Endodermal cell (in vitro differentiated cells): ENCODE measurements around the gene SS18L1. TPM values are rescaled to one million over a fixed set of nuclear protein-coding genes. Genes with fewer than 3 reads are reported as not detected.
A peak's percentile ranks its signal among the peaks of the same experiment; 100 is the strongest.
"Not testable (repeated sequence)": the region's sequence is repeated elsewhere in the genome, so short reads cannot be mapped to it uniquely, and the experiment has no call there.

Experiments
- DNase-seq: peaks from one replicate; pipeline ENCODE4 v3.0.0-alpha.2; 2017
- H3K27ac ChIP-seq: 2 replicates; pipeline ENCODE4 v1.5.1; 2013; ENCODE audit warnings: mild to moderate bottlenecking, low read depth, low read length, moderate library complexity
- H3K27me3 ChIP-seq: 2 replicates; pipeline ENCODE4 v1.6.1; 2013; ENCODE audit warnings: mild to moderate bottlenecking, low read length, moderate library complexity; ENCODE audit not compliant: insufficient read depth, control insufficient read depth, poor library complexity, severe bottlenecking
- H3K36me3 ChIP-seq: 2 replicates; pipeline ENCODE4 v1.7.0; 2013; ENCODE audit warnings: mild to moderate bottlenecking, low read length, moderate library complexity; ENCODE audit not compliant: control insufficient read depth, insufficient read depth
- H3K4me1 ChIP-seq: one replicate; pipeline ENCODE4 v1.7.0; 2013; ENCODE audit warnings: low read length; ENCODE audit not compliant: control insufficient read depth, insufficient read depth
- H3K4me3 ChIP-seq: 2 replicates; pipeline ENCODE4 v1.5.1; 2013; ENCODE audit warnings: mild to moderate bottlenecking, low read length, moderate library complexity
- H3K9ac ChIP-seq: 2 replicates; pipeline ENCODE4 v1.6.1; 2013; ENCODE audit warnings: mild to moderate bottlenecking, low read length, moderate library complexity; ENCODE audit not compliant: poor library complexity, severe bottlenecking; ENCODE audit errors: extremely low read depth
- H3K9me3 ChIP-seq: 2 replicates; pipeline ENCODE4 v1.6.1; 2013; ENCODE audit warnings: mild to moderate bottlenecking, low read length, moderate library complexity; ENCODE audit not compliant: control insufficient read depth
- H3K27ac Mint-ChIP-seq: 2 replicates; pipeline ENCODE4 v1.8.0; 2020; ENCODE audit warnings: mixed read lengths
- H3K27me3 Mint-ChIP-seq: 2 replicates; pipeline ENCODE4 v1.8.0; 2021; ENCODE audit warnings: mild to moderate bottlenecking, mixed read lengths; ENCODE audit not compliant: insufficient read depth
- H3K36me3 Mint-ChIP-seq: 2 replicates; pipeline ENCODE4 v1.8.0; 2020; ENCODE audit warnings: low read depth, mixed read lengths
- H3K4me1 Mint-ChIP-seq: 2 replicates; pipeline ENCODE4 v1.8.0; 2020; ENCODE audit warnings: mixed read lengths
- H3K4me3 Mint-ChIP-seq: 2 replicates; pipeline ENCODE4 v1.8.0; 2020; ENCODE audit warnings: mild to moderate bottlenecking, moderate library complexity, mixed read lengths
- H3K9me3 Mint-ChIP-seq: 2 replicates; pipeline ENCODE4 v1.8.0; 2020; ENCODE audit warnings: mild to moderate bottlenecking, mixed read lengths
- WGBS, 2 experiments: methylation state at CpG; one replicate each; pipeline versions ENCODE4 v1.1.5 to v1.1.7; 2013; ENCODE audit warnings: missing lambda C conversion rate in 2 of 2, mixed read lengths in 1 of 2; ENCODE audit not compliant: insufficient coverage in 1 of 2, insufficient read length in 1 of 2; 5-methylcytosine and 5-hydroxymethylcytosine counted together
- total RNA-seq, 2 donors: library from RNA; stranded (reverse); fragmentation: NEBNext Ultra II Directional in 1 of 2; extraction: Animal tissue kit (Norgen Biotek cat#: 25700) in 1 of 2; gene quantifications; 2 replicates in 1 of 2; 3 replicates in 1 of 2; pipeline ENCODE4 v1.2.1, GENCODE V29; 2021
- TF ChIP-seq, protein P1 (sequence below): fragments of 200-600 bp; sonication (generic); conservative IDR thresholded peaks from 2 replicates; pipeline ENCODE4 v1.5.0; 2021; ENCODE audit warnings: antibody characterized with exemption, mild to moderate bottlenecking

SS18L1 gene
- total RNA-seq, 2 donors from 2014 or later: 23.2 to 28.8 TPM

DNA sequence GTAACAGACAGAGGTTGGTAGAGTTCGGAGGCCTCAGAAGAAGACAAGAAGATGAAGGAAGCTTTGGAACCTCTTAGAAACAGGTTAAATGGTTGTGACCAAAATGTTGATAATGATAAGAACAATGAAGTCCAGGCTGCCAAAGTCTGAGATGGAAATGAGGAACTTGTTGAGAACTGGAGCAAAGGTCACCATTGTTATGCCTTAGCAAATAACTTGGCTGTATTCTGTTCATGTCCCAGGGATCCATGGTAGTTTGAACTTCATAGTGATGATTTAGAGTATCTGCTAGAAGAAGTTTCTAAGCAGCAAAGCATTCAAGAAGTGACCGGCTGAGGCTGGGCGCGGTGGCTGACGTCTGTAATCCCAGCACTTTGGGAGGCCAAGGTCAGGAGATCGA, 32.4 kb upstream of the SS18L1 start:
- Mint-ChIP-seq H3K4me3 (no peak overlapping the region), H3K27me3 (peaks cover 25% of the 10 kb centered on the region), H3K36me3 (peaks cover 1% of the 10 kb centered on the region), H3K9me3 (peaks cover 50% of the 10 kb centered on the region), H3K27ac (no peak overlapping the region), H3K4me1 (no peaks in the 10 kb centered on the region)
- TF ChIP-seq, protein P1, sequence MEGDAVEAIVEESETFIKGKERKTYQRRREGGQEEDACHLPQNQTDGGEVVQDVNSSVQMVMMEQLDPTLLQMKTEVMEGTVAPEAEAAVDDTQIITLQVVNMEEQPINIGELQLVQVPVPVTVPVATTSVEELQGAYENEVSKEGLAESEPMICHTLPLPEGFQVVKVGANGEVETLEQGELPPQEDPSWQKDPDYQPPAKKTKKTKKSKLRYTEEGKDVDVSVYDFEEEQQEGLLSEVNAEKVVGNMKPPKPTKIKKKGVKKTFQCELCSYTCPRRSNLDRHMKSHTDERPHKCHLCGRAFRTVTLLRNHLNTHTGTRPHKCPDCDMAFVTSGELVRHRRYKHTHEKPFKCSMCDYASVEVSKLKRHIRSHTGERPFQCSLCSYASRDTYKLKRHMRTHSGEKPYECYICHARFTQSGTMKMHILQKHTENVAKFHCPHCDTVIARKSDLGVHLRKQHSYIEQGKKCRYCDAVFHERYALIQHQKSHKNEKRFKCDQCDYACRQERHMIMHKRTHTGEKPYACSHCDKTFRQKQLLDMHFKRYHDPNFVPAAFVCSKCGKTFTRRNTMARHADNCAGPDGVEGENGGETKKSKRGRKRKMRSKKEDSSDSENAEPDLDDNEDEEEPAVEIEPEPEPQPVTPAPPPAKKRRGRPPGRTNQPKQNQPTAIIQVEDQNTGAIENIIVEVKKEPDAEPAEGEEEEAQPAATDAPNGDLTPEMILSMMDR: no peak
- peaks cover 18% of the 10 kb centered on the region for H3K9me3 ChIP-seq
- no peaks in the 10 kb centered on the region for H3K27me3 ChIP-seq
- H3K4me3 ChIP-seq: no peak overlapping the region
- DNase-seq: no peak
- H3K9ac ChIP-seq: no peak overlapping the region
- H3K27ac ChIP-seq: no peak overlapping the region
- no peaks in the 10 kb centered on the region for H3K4me1 ChIP-seq
- WGBS, 2 experiments: 88 to 96% methylated on average over 6 of the region's 6 CpGs
- no peaks in the 10 kb centered on the region for H3K36me3 ChIP-seq

GRCh38 chr20:62112368-62112767, 31.2 kb upstream of the SS18L1 start:
- H3K27me3 ChIP-seq: no peaks in the 10 kb centered on the region
- Mint-ChIP-seq H3K27ac (no peak overlapping the region), H3K36me3 (peaks cover 1% of the 10 kb centered on the region)

DNA sequence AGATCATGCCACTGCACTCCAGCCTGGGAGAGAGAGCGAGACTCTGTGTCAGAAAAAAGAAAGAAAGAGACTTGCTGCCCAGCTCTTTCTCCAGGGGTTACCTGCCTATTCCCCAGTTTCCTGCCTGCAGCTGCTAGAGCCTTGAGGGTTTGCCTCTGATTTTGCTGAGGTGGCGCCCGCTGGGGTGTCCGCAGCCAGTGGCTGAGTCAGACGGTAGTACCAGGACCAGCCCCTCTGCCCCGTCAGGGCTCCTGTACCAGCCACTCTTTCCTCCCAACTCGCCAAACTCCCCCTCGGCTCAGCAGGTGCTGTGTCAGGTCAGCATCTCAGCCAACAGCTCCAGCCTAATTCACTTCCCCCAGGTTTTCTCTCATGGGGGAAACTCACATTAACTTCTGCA, 28.7 kb upstream of the SS18L1 start:
- Mint-ChIP-seq H3K27me3 (peaks cover 22% of the 10 kb centered on the region), H3K9me3 (peaks cover 21% of the 10 kb centered on the region), H3K4me1 (peaks cover 5% of the 10 kb centered on the region), H3K4me3 (peak overlapping the region; percentile 28), H3K27ac (no peak overlapping the region), H3K36me3 (peaks cover 1% of the 10 kb centered on the region)
- Histone ChIP-seq H3K27me3 (no peaks in the 10 kb centered on the region), H3K9ac (no peak overlapping the region), H3K9me3 (peaks cover 7% of the 10 kb centered on the region), H3K4me1 (no peaks in the 10 kb centered on the region), H3K36me3 (no peaks in the 10 kb centered on the region), H3K4me3 (no peak overlapping the region), H3K27ac (no peak overlapping the region)
- peak; percentile 68 for DNase-seq
- 51 to 56% methylated on average over 7 to 8 of the region's 8 CpGs for WGBS, 2 experiments
- TF ChIP-seq, protein P1: no peak

More at GRCh38 chr20:62112368-62112767, 31.2 kb upstream of the SS18L1 start:
- H3K27me3 Mint-ChIP-seq: peaks cover 25% of the 10 kb centered on the region
- no peaks in the 10 kb centered on the region for H3K4me1 ChIP-seq
- H3K4me1 Mint-ChIP-seq: peaks cover 3% of the 10 kb centered on the region
- no peak overlapping the region for H3K9ac ChIP-seq
- no peaks in the 10 kb centered on the region for H3K36me3 ChIP-seq
- H3K4me3 Mint-ChIP-seq: no peak overlapping the region
- H3K4me3 ChIP-seq: no peak overlapping the region
- DNase-seq: no peak
- 88 to 91% methylated on average over 4 to 6 of the region's 6 CpGs for WGBS, 2 experiments
- TF ChIP-seq, protein P1: no peak
- H3K9me3 ChIP-seq: peaks cover 18% of the 10 kb centered on the region
- peaks cover 45% of the 10 kb centered on the region for H3K9me3 Mint-ChIP-seq
- no peak overlapping the region for H3K27ac ChIP-seq

GRCh38 chr20:62115800-62116407, 27.7 kb upstream of the SS18L1 start:
- H3K9me3 ChIP-seq, H3K36me3 ChIP-seq, H3K36me3 Mint-ChIP-seq, H3K9ac ChIP-seq, H3K4me1 Mint-ChIP-seq, H3K27ac ChIP-seq, H3K4me3 ChIP-seq, DNase-seq, H3K27ac Mint-ChIP-seq, H3K4me1 ChIP-seq, H3K4me3 Mint-ChIP-seq, H3K27me3 ChIP-seq: not testable (repeated sequence)
- Mint-ChIP-seq H3K9me3 (peaks cover 14% of the 10 kb centered on the region), H3K27me3 (peaks cover 22% of the 10 kb centered on the region)
- 95 to 100% methylated on average over 2 to 7 of the region's 7 CpGs for WGBS, 2 experiments
